ENCODE results near the gene GFPT1.

GFPT1 gene

DNA sequence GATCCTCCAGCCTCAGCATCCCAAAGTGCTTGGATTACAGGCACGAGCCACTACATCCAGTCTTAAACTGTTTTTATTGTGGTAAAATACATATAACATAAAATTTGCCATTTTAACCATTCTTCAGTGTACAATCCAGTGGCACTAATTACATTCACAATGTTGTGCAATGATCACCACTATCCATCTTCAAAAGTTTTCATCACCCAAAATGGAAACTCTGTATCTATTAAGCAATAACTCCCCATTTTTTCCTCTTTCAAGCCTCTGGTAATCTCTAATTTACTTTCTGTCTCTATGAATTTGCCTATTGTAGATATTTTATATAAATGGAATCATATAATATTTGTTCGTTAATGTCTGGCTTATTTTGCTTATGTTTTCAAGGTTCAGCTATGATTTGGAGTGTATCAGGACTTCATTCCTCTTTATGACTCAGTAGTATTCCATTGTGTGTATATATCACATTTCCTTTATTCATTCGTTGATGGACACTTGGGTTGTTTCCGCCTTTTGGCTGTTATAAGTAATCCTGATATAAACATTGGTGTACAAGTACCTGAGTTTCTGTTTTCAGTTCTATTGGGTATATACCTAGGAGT is 71.8 kb downstream of the GFPT1 start:
- DNase-seq = no peak

DNA sequence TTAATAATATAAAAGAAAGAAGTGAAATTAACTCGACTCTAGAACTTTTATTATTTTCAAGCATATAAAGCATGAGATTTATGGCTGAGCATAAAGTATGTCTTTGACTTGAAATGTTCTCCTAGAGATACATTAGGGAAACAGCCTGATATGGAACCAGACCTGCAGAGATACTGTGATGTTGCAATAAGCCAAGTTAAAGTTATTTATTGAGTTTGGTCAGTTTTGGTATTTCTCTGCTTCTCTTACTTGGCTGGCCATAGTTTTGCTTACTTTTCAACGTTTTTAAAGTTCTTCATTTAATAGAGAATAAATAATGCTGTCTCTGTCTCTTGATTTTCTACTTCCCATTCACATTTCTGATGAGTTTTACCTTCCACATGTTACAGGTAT is 76.0 kb downstream of the GFPT1 start:
- no peak for DNase-seq

DNA sequence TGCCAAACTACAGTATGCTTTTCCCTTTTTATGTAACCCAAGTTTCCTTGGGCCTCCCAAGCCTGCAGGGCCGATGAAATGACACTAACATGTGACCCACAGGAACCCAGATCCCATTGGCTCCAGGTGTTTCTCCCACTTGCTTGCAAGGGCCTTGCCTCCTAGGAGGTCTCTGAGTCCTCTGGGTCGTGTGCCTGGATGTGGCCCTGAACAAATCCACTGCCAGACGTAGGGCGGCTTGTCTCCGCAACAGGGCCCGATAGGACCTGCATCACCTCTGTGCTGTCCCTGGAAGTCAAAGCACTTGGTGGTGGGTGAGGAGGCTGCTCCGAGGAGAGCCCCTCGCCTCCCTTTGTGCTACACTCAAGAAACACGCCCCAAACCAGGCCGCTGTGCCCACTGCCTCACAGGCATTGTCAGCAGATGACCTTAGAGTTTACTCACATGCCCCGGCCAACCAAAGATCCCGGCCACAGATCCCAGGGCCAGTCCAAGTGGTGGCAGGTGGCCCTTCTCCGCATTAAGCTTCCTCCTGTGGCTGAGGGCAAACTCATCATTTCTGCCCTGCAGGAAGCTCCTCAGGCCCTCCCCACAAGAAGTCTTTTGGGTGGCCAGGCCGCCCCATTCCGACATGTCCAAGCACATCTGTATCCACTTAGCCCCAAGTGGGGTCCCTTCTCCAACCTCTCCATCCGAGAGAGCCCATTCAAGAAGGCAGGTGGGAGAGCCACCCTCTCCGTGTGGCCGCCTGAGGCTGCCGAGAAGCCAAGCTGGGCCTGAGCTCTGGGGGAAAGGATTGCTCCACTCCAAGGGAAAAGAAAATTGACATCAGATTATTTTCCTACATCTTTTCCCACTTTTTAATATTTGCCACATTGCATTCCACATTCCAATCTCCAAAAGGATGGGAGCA is 76.7 kb downstream of the GFPT1 start:
- no peak for DNase-seq

DNA sequence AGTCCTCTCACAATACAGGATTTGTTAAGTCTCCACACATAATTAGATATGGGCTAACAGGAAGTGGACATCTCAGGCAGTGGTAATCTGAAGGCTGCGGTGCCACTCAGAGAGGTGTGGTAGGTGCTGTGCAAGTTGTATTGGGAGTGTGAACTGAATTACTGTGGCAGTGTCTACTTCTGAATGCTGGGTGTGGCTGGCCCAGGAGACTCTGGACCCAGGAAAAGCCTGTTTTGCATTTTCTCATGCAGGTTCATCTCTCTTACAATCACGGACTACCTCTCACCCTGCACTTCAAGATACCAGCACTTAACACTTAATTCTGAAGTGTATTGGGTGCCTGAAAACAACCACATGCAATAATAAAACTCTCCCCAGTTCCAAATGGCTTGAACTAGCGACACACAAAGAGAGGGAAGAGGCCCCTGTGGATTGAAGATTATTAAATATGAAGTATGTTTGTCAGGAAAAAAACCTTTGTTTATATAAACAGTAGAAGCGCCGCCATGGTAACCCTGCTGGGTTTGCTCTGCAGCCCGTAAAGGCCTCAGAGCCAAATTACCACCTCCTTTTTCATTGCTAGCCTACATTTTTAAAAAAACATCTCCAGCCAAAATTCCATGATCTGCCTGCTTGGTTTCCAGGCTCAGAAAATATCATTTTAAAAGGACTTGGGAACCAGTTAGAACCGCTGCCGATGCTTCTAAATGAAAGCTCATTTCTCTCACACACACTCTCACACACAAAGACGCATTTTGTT is 77.5 kb downstream of the GFPT1 start:
- no peak for DNase-seq

DNA sequence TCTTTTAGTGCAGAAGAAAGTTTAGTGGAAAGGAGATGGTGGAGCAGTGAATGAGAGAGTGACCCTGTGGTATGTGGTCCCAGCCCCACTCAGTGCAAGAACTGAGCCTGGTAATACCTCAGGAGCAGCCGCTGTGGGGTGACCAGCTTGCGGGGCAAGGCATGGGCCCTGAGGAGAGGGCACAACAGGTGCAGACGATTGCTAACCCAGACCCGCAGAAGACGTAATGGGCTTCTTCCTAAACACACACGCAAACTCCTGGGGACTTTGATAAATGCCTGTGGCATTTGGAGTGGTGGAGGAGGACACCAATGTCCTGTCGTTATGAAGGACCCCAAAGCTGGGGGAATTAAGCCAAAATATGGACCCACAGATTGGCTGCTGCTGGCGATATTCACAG is 78.7 kb downstream of the GFPT1 start:
- DNase-seq = no peak

DNA sequence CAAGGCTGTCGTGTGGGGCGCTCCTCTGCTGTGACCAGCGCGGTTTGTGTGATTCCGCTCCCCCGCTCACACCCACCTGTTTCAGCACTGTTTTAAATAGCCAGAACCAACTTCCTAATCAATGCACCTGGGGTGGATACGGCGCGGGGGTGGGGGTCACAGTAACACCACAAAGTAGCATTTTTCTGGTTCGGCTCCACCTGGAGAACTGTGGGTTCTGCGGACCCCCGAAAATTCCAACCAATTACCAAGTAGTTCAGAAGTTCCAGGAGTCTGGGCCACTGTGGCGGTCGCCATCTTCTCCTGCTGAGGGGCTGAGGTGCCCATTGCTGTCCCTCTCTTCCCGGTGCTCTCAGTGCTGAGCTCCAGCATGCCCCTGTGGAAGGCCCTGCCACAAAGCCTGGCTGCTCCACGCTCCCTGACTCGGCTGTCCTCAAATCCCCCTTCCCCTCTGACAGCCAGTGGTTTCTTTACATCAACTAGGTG is 79.4 kb downstream of the GFPT1 start:
- DNase-seq = no peak

DNA sequence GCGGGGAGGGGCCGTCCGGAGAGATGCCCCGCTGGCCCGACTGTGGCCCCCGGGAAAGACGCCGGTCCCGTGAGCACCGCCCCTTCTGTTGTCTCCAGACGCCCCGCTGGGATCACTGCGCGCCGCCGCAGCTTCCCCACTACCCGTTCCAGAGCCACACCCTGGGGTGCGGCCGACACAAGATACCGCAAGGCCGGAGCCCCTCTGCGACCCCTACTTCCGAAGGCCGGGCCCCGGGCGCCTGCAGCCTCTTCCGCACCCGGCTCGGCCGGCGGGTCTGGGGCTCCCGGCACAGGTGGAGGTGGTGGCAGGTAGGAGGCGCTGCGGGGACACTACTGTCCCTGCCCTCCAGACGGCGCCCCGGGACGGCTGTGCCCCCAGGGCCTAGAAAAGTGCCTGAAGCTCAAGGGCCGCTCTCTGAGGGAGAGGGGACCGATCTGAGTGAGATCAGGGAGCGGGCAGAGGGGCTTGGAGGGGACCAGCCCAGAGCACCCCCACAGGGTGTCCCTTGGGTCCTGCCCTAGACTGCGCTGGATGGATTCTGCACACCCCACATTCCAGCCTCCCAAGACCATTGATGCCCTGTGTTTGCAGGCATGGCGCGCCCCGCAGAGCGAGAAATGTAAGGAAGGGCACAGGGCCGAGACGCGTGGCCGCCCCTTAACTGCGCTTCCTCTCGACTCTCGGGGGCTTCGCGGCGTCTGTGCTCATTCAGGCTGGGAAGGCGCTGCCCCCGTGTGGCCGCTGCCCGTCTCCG is 80.0 kb downstream of the GFPT1 start:
- DNase-seq = peak; percentile 16

DNA sequence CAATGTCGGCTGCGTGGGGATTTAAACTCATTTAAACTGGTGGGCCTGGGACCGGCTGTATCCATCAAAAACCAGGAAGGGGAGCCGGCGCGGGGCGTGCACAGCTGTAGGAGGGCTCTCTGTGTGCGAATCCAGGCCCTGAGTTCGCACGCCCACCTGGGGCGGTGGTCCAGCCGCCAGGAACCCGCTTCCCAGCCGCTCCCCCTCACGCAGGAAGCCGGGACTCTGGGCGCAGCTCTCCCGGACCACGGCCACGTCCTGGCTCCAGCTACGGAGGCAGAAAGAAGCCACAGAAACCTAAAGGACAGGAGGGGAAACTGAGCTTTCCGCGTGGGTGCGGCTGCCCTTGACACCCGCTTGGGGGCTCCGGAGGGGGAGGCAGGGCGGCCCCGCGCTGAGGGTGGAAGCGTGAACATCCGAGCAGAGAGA is 80.6 kb downstream of the GFPT1 start:
- no peak for DNase-seq

DNA sequence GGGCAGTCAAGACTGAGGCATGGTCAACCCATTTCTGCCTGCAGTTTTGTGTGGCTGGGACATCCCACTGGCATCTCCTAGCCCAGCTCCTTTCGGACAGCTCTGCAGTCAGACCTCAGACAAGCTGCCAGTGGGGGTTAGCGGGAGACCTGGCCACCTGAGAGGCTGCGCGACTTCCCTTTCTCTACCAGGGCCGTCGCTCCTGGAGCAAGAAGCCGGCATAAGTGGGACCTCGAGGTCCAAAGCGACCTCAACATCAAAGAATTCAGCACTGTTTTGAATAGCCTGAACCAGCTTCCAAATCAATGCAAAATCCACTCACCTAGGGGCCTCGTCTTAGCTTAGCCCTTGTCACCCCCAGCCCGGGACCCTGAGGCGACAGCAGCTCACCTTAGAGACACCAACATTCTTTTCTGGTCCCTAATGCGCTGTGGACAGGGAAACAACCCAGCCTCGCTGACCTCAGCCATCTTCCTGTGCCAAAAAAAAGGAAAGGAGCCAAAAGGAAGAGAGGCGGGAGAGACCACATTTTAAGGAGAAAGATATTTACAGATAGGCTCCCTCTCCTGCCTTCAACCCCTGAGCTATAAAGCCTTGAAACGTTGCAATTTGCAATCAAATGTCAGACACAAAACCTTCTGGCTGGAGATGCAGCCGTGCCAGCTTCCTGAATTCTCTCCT is 81.2 kb downstream of the GFPT1 start:
- DNase-seq = no peak

DNA sequence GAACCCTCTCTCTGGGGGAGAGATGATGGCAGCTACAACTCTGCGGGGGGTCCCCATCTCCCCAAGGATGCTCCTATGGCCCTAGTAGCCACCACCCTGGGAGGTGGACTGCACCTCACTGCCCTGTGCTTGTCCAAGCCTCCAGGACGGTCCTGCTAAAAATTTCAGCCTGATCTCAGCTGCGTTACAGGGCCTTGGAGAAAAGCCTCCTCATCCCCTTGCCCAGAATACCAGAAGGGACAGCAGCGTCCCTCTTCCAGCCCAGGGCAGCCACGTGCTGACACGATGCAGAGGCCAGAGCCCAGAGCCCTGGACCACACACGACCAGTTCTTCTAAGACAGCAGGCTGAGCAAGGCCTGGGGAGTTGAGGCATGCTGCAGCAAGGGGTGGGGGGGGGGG is 81.9 kb downstream of the GFPT1 start:
- DNase-seq = no peak

DNA sequence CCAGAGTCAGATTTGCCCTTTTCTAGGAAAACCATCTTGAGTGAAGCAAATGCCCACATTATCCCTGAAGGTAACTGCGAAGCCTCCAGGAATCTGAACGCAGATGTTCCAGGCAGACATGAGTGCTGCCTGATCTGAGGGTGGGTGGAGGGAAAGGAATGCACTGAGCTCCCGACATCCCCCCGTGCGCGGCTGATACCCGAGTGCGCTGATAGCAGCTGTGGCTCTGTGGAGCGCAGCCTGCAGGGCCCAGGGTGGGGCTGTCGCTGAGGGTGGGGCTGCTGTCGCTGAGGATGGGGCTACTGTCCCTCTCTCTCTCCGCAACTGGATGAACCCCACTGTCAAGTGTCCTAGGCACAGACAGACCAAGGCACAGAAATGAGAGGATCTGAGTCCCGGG is 82.4 kb downstream of the GFPT1 start:
- no peak for DNase-seq

DNA sequence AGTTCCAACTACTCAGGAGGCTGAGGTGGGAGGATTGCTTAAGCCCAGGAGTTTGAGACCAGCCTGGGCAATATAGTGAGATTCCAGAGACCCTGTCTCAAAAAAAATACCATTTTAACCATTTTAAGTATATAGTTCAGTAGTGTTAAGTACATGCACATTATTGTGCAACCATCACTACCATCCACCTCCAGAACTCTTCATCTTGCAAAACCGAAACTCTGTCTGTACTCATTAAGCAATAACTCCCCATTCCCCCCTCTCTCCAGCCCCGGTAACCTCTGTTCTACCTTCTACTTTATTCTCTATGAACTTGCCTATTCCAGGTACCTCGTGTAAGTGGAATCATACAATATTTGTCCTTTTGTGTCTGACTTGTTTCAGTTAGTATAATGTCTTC is 86.4 kb downstream of the GFPT1 start:
- no peak for DNase-seq

DNA sequence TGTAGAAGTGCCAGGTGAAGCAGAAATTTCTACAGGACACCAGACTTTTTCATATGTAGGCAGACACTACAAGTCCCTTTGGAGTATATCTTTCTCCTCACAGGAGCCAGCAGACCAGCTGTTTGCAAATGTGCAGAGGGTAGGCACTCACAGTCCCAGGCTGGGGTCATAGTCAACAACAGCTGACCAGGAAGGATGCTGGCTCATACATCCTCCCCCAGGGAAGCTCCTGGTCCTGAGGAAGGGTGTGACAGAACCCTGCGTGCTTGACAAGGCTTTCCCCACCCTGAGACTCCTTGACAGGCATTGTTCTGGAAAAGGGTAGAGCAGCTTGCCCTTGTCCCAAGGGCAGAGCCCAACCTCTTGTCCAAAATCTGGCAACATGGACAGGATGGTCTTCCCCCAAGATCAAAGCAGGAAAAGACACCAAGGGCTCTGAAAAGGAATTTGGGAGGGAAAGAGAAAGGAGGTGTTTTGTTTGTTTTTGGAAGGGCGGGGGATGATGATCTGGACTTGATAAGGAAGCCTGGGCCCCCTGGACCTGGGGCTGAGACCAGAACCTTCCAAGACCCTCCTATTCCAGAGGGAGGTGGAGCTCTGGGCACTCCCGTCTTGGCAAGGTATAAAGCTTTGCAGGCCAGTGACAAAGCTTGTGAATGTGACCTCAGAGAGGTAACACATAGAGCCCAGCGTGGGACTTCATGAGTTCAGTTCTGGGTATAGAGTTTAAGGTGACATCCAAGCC is 87.1 kb downstream of the GFPT1 start:
- no peak for DNase-seq

DNA sequence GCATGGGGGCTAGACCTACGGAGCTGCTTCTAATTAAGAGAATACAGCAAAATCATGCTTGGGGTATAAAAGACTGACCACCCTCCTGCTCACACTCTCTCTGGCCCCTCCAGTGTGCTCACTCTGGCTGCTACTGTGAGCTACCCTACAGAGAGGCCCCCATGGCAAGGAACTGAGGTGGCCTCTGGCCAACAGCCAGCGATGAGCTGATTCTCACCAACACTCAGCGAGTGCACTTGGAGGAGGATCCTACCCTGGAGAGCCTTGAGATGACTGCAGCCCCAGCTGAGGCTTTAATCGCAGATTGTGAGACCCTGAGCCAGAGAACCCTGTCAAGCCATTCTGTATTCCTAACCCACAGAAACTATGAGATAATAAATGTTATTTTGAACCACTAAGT is 88.2 kb downstream of the GFPT1 start:
- no peak for DNase-seq

DNA sequence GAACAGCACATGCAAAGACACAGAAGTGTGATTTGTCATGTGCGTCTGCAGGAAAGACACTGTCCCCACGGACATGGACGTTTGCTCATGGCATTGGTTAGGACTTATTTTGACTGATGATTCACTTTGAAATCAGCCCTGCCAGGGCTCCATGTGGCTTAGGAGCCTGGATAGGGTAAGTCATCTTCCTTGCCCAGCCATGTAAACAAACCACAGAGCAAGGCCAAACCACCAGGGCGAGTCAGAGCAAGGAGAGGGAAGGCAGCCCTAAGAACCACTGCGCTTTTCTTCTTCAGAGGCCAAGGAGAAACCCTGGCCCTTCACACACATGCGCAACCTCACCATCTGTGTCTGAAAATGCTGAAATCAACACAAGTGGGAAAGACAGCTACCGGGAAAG is 88.8 kb downstream of the GFPT1 start:
- peak; percentile 27 for DNase-seq

DNA sequence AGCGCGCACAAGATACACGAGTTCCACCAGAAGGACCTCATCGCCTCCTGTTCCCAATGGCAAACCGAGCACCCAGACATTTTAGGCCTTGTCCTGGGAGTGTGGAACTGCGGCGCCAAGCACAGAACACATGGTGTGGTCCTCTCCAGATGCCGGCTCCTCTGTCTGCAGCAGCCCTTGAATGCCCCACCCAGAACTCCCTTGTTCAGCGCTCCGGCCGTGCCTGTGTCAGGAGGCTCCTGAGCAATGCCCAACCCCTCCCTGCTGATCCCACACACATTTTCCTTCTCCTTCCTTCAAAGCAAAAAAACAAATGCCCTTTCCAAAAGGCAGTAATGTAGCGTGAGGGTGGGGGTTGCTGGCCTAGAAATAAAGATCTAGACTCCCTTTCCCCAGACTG is 89.8 kb downstream of the GFPT1 start:
- no peak for DNase-seq

DNA sequence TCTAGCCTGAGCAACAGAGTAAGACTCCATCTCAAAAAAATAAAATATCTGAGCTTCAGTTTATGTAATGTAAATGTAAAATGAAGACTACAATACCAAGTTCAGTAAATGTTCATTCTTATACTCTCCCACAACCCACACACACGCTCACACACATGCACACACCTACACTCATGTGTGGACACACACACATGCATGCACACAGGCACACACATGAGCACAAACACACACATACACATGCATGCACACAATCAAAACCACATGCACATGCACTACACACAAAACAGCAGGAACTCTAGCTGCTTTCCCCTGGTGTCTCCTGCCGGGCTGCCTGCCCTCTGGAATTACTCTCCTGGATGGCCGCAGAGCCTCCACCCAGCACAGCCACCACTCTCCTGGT is 90.6 kb downstream of the GFPT1 start:
- no peak for DNase-seq

DNA sequence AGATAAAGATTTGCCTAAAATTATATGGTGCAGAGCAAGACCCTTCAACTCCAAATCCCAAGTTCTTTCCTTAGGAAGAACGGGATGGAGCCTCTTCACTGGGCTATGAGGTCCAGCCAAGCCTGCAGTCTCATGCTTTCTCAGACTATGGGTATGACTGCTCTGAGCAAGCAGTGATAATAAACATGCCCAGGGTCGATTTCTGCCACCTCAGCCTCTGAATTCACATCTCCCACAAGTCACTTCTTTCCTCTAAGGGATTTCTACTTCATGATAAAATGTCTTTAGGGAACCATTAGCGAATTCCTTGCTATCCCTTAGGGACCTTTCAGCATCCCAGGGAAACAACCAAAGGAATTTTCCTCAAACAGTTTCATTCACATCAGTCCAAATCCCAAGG is 94.8 kb downstream of the GFPT1 start:
- no peak for DNase-seq

DNA sequence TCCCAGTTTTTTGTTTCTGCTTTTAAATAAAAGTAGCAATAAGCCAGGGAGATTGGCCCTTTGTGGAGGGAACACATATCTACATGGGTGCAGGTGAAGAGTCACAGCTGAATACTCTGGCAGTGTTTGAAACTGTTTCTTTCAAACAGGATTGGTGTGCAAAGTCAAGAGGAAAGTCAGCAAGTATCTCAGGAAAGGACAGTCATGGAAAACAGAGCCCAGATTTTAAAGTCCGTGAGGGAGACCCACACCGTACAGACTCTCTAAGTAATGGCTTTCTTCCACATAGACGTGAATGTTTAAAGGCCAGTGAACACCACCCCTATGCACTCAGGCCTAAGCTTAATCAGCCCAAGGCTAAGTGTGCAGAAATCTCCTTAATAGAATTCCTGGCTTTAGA is 95.3 kb downstream of the GFPT1 start:
- no peak for DNase-seq

DNA sequence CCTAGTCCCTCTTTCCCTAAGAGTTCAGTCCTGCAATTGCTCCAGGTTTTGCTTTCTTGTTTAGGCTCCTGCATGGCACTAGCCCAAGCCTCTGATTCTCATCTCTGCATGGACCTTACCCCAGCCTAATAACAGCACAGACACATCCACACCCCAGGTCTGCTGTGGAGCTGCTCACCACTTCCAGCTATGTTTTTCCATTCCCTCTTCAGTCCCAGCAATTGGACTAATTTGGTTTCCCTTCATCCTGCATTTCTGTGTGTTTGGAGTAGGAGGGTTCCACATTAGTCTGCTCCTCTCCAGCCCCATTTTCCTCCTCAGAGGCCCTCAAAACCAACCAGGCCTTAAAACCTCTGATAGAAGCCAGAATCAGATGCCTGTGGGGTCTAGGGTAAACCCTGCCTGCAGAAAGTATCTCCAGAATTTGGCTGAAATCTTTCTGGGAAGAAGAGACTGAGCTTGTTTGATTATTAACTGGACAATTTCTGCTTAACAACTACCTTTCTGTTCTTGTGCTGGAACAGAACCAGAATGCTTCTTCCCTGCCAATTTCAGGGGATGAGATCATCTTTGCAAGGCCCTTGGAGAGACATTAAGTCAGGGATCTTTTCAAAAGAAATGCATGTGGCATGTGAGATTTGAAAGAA is 95.9 kb downstream of the GFPT1 start:
- no peak for DNase-seq

DNA sequence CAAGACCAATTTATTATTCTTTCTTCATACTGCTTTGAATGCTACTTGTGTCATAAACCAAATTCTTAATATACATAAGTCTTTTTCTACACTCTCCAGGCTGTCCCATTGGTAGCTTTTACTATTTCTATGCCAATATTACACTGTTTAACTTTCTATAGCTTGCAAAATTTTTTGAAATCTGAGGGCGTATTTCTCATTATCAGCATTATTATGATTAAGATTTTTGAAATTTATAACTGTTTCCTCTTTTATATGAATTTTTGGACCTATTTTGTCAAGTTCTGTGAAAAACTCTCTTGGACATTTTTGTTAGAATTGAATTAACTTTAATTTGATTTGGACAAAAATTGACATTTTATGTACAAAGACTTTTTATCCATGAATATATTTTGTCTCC is 98.6 kb downstream of the GFPT1 start:
- DNase-seq = no peak

Measured in GOT3 (cell line).